WERI-Rb-1 (cell line): ENCODE measurements around the gene SETD5.

Source experiments
- DNase-seq: peaks from one replicate; pipeline ENCODE4 v3.0.0-alpha.2; 2020
- H3K27ac ChIP-seq: fragments of 250-450 bp; sonication (Bioruptor Pico); 2 replicates; pipeline ENCODE4 v1.5.1; 2020; ENCODE audit warnings: mild to moderate bottlenecking, moderate library complexity
- H3K27me3 ChIP-seq: fragments of 250-450 bp; sonication (Bioruptor Pico); 2 replicates; pipeline ENCODE4 v1.5.1; 2021; ENCODE audit warnings: mild to moderate bottlenecking, low read depth, moderate library complexity; ENCODE audit not compliant: insufficient read depth, severe bottlenecking
- H3K36me3 ChIP-seq: fragments of 250-450 bp; sonication (Bioruptor Pico); 2 replicates; pipeline ENCODE4 v1.5.1; 2020; ENCODE audit warnings: mild to moderate bottlenecking, moderate library complexity
- H3K4me3 ChIP-seq: 2 replicates; pipeline ENCODE4 v1.5.1; 2011; ENCODE audit warnings: low read depth, mild to moderate bottlenecking, control low read depth, low read length
- H3K9me3 ChIP-seq: fragments of 250-450 bp; sonication (Bioruptor Pico); 2 replicates; pipeline ENCODE4 v1.5.1; 2021; ENCODE audit warnings: mild to moderate bottlenecking, moderate library complexity; ENCODE audit not compliant: severe bottlenecking
- TF ChIP-seq, protein P1 (sequence below): IDR thresholded peaks from 2 replicates; pipeline ENCODE4 v1.5.1; 2011; ENCODE audit warnings: low read depth, mild to moderate bottlenecking, control low read depth, inconsistent platforms, low read length

Gene SETD5

DNA sequence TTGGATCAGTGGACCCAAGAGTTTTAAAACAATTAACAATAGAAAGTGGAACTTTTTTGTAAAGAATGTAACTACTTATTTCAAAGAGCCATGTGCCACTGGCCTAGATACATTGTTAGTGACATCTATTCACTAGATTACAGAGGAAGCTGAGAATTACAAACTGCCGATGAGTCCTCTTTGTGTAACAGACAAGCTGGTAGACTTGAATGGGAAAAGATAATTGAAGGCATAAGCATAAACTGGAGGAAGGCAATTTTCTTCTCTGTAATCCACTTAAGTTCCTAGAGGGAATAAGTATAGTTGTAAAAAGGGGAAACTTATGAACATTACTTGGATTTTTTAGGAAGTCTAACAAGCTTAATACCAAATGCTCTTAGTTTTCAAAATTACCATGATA lies 19.4 kb upstream of the SETD5 start:
- H3K9me3 ChIP-seq = no peaks in the 10 kb centered on the region
- DNase-seq = no peak
- TF ChIP-seq, protein P1, sequence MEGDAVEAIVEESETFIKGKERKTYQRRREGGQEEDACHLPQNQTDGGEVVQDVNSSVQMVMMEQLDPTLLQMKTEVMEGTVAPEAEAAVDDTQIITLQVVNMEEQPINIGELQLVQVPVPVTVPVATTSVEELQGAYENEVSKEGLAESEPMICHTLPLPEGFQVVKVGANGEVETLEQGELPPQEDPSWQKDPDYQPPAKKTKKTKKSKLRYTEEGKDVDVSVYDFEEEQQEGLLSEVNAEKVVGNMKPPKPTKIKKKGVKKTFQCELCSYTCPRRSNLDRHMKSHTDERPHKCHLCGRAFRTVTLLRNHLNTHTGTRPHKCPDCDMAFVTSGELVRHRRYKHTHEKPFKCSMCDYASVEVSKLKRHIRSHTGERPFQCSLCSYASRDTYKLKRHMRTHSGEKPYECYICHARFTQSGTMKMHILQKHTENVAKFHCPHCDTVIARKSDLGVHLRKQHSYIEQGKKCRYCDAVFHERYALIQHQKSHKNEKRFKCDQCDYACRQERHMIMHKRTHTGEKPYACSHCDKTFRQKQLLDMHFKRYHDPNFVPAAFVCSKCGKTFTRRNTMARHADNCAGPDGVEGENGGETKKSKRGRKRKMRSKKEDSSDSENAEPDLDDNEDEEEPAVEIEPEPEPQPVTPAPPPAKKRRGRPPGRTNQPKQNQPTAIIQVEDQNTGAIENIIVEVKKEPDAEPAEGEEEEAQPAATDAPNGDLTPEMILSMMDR = no peak
- H3K27me3 ChIP-seq = no peaks in the 10 kb centered on the region
- peak overlapping the region; percentile 62 for H3K27ac ChIP-seq
- H3K4me3 ChIP-seq = no peak overlapping the region
- peaks cover 58% of the 10 kb centered on the region for H3K36me3 ChIP-seq

DNA sequence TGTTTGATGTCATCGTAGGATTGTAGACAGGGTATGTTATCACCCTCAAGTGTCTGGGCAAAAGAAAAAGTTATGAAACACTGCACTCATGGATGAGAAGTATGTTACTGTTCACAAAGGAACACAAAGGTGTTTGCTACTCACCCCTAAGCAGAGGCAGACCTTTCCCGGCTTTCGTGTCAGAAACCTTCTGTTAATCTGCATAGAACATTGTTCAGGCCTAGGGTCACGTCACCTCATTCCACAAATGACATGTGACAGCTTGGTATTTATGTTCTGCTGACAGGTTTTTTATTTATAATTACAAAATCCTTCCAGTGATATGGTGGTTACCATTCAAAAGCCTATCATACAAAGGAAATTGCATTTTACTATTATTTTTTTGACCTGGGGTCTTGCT lies 18.1 kb upstream of the SETD5 start:
- no peak for DNase-seq
- peaks cover 58% of the 10 kb centered on the region for H3K36me3 ChIP-seq
- no peaks in the 10 kb centered on the region for H3K27me3 ChIP-seq
- no peak overlapping the region for H3K4me3 ChIP-seq
- H3K9me3 ChIP-seq = no peaks in the 10 kb centered on the region
- TF ChIP-seq, protein P1 = no peak
- H3K27ac ChIP-seq = no peak overlapping the region

DNA sequence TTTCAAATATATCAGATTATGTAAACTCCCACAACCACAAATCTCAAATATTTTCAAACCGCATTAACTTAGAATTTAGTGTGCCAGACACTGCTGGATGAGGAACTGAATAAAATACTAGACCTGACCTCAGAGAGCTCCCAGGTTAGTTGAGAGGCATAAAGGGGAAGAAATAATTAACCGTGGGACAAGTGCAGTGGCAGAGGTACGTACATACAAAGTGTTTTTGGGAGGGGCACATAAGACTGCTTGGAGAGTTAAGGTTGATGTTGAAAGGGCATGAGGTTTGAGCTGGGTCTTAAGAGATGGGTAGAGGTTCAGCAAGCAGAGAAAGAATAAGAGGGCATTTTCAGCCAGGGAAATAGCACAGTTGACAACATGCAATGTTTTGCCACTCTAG lies 17.4 kb upstream of the SETD5 start:
- H3K36me3 ChIP-seq = peaks cover 58% of the 10 kb centered on the region

DNA sequence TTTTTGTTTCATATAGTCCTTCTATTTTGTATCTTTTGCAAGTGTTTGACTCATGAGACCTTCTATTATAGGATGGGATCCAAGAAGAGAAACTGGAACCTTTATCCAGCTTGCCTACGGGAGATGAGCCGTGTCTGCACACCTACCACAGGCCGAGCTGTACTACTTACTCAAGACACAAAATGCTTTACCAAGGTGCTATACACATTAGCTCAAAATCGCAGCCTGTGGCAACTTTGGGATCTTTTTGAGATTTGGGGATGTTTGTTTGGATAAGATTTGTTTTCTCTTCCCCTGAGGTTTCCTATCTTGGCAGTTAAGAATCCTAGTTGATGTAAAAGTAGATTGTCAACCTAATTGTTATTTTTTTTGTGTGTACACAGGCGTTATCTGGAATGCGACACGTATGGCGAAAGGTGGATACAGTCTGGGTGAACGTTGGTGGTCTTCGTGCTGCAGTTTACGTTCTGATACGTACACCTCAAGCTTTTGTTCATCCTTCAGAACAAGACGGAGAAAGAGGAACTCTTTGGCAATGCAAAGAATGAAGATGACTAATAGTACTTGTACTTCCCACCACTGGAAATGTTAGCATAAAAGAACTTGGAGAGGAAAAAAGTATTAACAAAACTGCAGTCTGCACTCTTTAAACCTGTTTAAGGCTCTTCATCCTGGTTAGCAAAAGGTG lies 13.1 kb upstream of the SETD5 start:
- Histone ChIP-seq H3K36me3 (peaks cover 82% of the 10 kb centered on the region), H3K27me3 (no peaks in the 10 kb centered on the region), H3K27ac (no peak overlapping the region), H3K4me3 (no peak overlapping the region), H3K9me3 (no peaks in the 10 kb centered on the region)
- TF ChIP-seq, protein P1 = no peak
- no peak for DNase-seq

More for the DNA sequence above, 17.4 kb upstream of the SETD5 start:
- Histone ChIP-seq H3K27ac (no peak overlapping the region), H3K9me3 (no peaks in the 10 kb centered on the region), H3K4me3 (no peak overlapping the region), H3K27me3 (no peaks in the 10 kb centered on the region)
- DNase-seq = no peak
- TF ChIP-seq, protein P1 = no peak

DNA sequence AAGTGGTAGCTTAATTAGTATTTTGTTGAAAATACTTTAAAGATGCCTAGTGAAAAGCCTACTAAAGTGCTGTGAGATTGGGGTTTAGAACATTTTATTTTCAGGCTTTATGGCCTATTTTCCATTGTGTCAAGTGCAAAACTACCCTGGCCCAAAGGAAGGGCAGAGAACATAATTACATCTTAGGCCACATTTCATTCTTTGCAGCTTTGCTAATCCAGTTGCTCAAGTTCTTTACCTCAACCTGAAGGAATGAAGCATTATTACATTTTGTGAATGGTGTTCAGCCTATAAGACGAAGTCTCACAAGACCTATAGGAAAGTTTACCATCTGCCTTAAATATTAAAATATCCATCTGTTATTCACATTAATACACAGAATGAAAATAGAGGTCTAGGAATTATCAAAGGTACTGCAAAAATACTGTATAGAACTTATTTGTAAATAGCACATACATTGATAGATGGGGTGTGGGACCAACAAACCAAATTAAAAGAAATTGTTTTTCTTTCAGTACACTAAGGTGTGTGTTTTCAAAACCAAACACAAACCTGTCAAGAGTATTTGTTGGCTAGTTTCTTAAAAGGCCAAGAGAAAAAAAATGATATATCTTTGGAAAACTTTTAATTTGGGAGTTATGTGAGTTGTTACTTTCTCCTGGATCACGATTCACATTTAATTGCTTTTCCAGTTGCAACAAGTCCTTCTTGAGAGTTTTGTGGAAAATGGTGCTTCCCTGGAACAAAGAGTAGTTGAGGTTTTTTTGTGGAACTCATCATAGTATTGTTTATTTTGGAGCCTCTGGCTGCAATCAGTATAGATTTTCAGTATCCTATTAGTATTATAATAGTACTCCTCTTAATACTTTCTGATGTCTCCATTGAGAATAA lies 12.0 kb upstream of the SETD5 start:
- TF ChIP-seq, protein P1 = no peak
- H3K27ac ChIP-seq = no peak overlapping the region
- no peak for DNase-seq

More for the DNA sequence above, 12.0 kb upstream of the SETD5 start:
- no peaks in the 10 kb centered on the region for H3K27me3 ChIP-seq
- no peaks in the 10 kb centered on the region for H3K9me3 ChIP-seq
- peaks cover 85% of the 10 kb centered on the region for H3K36me3 ChIP-seq
- H3K4me3 ChIP-seq = no peak overlapping the region
